ENCODE data around the gene KIF2C.

KIF2C gene

GRCh38 chr1:44777547-44777946 is 37.9 kb downstream of the KIF2C start:
- Histone ChIP-seq H3K36me3 (ENCODE audit: control insufficient read depth, insufficient read depth, low read length, severe bottlenecking) (peaks cover 51% of the 10 kb centered on the region), H3K9ac (ENCODE audit: low read length) (peak overlapping the region; percentile 97), H3K4me1 (ENCODE audit: control insufficient read depth, insufficient read depth, low read length) (peaks cover 29% of the 10 kb centered on the region), H3K4me3 (ENCODE audit: low read length) (peak overlapping the region; percentile 89), H3K27me3 (replicated peaks; ENCODE audit: control insufficient read depth, insufficient read depth, low read length) (no peaks in the 10 kb centered on the region), H3K9me3 (ENCODE audit: control insufficient read depth, low read length) (no peaks in the 10 kb centered on the region)
- DNase-seq (ENCODE audit: low read depth) = no peak

DNA sequence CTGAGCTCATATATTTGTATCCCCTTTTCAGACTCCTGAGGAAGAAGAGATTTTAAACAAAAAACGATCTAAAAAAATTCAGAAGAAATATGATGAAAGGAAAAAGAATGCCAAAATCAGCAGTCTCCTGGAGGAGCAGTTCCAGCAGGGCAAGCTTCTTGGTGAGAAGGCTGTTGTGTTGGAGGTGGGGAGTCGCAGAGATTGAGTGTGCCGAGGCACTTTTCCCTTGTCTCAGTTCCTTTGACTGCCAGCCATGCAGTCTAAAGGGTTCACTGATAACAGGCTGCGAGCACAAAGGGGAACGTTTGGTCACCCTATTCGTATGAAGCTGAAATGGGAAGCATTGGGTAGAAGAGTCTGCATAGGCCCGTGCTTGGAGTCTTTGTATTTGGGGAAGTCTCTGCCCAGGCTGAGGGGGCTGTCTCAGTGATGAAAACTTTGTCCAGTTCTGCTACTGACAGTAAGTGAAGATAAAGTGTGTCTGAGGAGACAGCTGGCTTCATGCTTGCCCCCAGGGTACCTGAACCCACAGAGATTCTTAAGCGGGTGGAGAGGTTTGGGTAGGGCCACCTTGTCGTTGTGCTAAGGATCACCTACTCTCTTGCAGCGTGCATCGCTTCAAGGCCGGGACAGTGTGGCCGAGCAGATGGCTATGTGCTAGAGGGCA is 38.5 kb downstream of the KIF2C start:
- H3K9ac ChIP-seq (ENCODE audit: low read length) = peak overlapping the region; percentile 97
- H3K9me3 ChIP-seq (ENCODE audit: control insufficient read depth, low read length) = no peaks in the 10 kb centered on the region
- DNase-seq (ENCODE audit: low read depth) = no peak
- H3K36me3 ChIP-seq (ENCODE audit: control insufficient read depth, insufficient read depth, low read length, severe bottlenecking) = peaks cover 51% of the 10 kb centered on the region
- H3K4me1 ChIP-seq (ENCODE audit: control insufficient read depth, insufficient read depth, low read length) = peaks cover 29% of the 10 kb centered on the region
- peak overlapping the region; percentile 89 for H3K4me3 ChIP-seq (ENCODE audit: low read length)
- no peaks in the 10 kb centered on the region for H3K27me3 ChIP-seq (replicated peaks; ENCODE audit: control insufficient read depth, insufficient read depth, low read length)

DNA sequence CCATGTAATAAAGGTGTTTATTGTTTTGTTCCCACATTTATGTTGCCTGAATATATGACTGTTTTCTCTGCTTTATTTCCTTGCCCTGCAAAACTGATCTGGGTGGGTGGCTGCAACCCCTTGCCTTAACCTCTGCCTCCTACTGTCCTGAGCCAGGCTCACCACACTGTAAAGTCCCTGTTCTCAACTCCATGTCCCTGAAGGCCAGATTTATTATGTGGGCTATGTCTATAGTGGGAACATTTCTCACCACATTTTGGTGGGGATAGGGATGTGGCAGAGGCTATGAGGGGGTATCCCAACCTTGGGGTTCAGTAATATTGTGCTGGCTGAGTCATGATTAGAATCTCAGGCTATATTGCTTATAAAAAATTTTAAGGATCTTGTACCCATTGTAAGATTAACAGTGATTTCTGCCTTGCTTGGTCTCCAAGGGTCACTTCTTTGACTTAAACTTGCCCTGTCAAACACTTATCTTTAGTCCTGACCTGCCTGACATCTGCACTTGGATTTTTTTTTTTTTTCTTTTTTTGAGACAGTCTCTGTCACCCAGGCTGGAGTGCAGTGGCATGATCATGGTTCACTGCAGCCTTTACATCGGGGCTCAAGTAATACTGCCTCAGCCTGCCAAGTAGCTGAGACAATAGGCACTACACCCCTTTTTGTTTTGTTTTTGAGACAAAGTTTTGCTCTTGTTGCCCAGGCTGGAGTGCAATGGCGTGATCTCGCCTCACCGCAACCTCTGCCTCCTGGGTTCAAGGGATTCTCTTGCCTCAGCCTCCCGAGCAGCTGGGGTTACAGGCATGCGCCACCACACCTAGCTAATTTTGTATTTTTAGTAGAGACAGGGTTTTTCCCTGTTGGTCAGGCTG is 39.3 kb downstream of the KIF2C start:
- H3K36me3 ChIP-seq (ENCODE audit: control insufficient read depth, insufficient read depth, low read length, severe bottlenecking) = peaks cover 51% of the 10 kb centered on the region
- DNase-seq (ENCODE audit: low read depth) = no peak
- no peaks in the 10 kb centered on the region for H3K27me3 ChIP-seq (replicated peaks; ENCODE audit: control insufficient read depth, insufficient read depth, low read length)
- no peak overlapping the region for H3K4me3 ChIP-seq (ENCODE audit: low read length)
- no peaks in the 10 kb centered on the region for H3K9me3 ChIP-seq (ENCODE audit: control insufficient read depth, low read length)
- peak overlapping the region; percentile 97 for H3K9ac ChIP-seq (ENCODE audit: low read length)
- H3K4me1 ChIP-seq (ENCODE audit: control insufficient read depth, insufficient read depth, low read length) = peaks cover 33% of the 10 kb centered on the region

GRCh38 chr1:44780583-44781121 is 41.0 kb downstream of the KIF2C start:
- Histone ChIP-seq H3K9me3 (ENCODE audit: control insufficient read depth, low read length) (no peaks in the 10 kb centered on the region), H3K9ac (ENCODE audit: low read length) (no peak overlapping the region), H3K27me3 (replicated peaks; ENCODE audit: control insufficient read depth, insufficient read depth, low read length) (no peaks in the 10 kb centered on the region), H3K36me3 (ENCODE audit: control insufficient read depth, insufficient read depth, low read length, severe bottlenecking) (peaks cover 51% of the 10 kb centered on the region), H3K4me1 (ENCODE audit: control insufficient read depth, insufficient read depth, low read length) (peaks cover 27% of the 10 kb centered on the region), H3K4me3 (ENCODE audit: low read length) (no peak overlapping the region)
- no peak for DNase-seq (ENCODE audit: low read depth)

GRCh38 chr1:44783697-44784093 is 44.1 kb downstream of the KIF2C start:
- H3K9me3 ChIP-seq (ENCODE audit: control insufficient read depth, low read length) = no peaks in the 10 kb centered on the region
- H3K4me1 ChIP-seq (ENCODE audit: control insufficient read depth, insufficient read depth, low read length) = peaks cover 12% of the 10 kb centered on the region
- peaks cover 27% of the 10 kb centered on the region for H3K36me3 ChIP-seq (ENCODE audit: control insufficient read depth, insufficient read depth, low read length, severe bottlenecking)
- no peak overlapping the region for H3K4me3 ChIP-seq (ENCODE audit: low read length)
- DNase-seq (ENCODE audit: low read depth) = no peak
- H3K27me3 ChIP-seq (replicated peaks; ENCODE audit: control insufficient read depth, insufficient read depth, low read length) = no peaks in the 10 kb centered on the region
- peak overlapping the region; percentile 21 for H3K9ac ChIP-seq (ENCODE audit: low read length)

- Histone ChIP-seq H3K36me3 (ENCODE audit: control insufficient read depth, insufficient read depth, low read length, severe bottlenecking) (peaks cover 21% of the 10 kb centered on the region), H3K27me3 (replicated peaks; ENCODE audit: control insufficient read depth, insufficient read depth, low read length) (no peaks in the 10 kb centered on the region), H3K4me1 (ENCODE audit: control insufficient read depth, insufficient read depth, low read length) (peaks cover 12% of the 10 kb centered on the region), H3K9me3 (ENCODE audit: control insufficient read depth, low read length) (no peaks in the 10 kb centered on the region), H3K9ac (ENCODE audit: low read length) (peak overlapping the region; percentile 21), H3K4me3 (ENCODE audit: low read length) (no peak overlapping the region)
- no peak for DNase-seq (ENCODE audit: low read depth)
These were observed 44.7 kb downstream of the KIF2C start for GRCh38 chr1:44784094-44785028.

DNA sequence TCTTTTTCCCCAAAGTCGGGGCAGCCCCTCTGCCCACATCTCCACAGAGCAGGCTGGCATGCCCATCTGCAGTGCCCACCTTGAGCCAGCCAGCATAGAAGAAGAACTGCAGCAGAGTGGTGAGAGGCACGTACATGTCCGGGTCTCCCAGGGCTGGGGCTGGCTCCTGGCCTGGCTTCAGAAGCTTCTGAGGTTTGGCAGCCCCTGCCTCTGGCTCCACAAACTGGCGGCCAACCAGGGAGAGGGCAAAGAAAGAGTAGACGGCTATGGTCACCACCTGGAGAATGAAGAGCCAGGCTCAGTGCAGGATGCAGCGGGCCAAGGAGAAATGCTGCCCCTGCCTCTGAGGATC is 45.4 kb downstream of the KIF2C start:
- H3K36me3 ChIP-seq (ENCODE audit: control insufficient read depth, insufficient read depth, low read length, severe bottlenecking) = peaks cover 15% of the 10 kb centered on the region
- no peak overlapping the region for H3K9ac ChIP-seq (ENCODE audit: low read length)
- DNase-seq (ENCODE audit: low read depth) = no peak
- H3K9me3 ChIP-seq (ENCODE audit: control insufficient read depth, low read length) = no peaks in the 10 kb centered on the region
- H3K4me1 ChIP-seq (ENCODE audit: control insufficient read depth, insufficient read depth, low read length) = peaks cover 12% of the 10 kb centered on the region
- H3K4me3 ChIP-seq (ENCODE audit: low read length) = no peak overlapping the region
- H3K27me3 ChIP-seq (replicated peaks; ENCODE audit: control insufficient read depth, insufficient read depth, low read length) = no peaks in the 10 kb centered on the region

- peaks cover 9% of the 10 kb centered on the region for H3K36me3 ChIP-seq (ENCODE audit: control insufficient read depth, insufficient read depth, low read length, severe bottlenecking)
- no peaks in the 10 kb centered on the region for H3K27me3 ChIP-seq (replicated peaks; ENCODE audit: control insufficient read depth, insufficient read depth, low read length)
- no peak overlapping the region for H3K9ac ChIP-seq (ENCODE audit: low read length)
- no peak for DNase-seq (ENCODE audit: low read depth)
- peak overlapping the region; percentile 69 for H3K4me3 ChIP-seq (ENCODE audit: low read length)
- peaks cover 12% of the 10 kb centered on the region for H3K4me1 ChIP-seq (ENCODE audit: control insufficient read depth, insufficient read depth, low read length)
- no peaks in the 10 kb centered on the region for H3K9me3 ChIP-seq (ENCODE audit: control insufficient read depth, low read length)
These were observed 46.0 kb downstream of the KIF2C start for GRCh38 chr1:44785501-44786137.

DNA sequence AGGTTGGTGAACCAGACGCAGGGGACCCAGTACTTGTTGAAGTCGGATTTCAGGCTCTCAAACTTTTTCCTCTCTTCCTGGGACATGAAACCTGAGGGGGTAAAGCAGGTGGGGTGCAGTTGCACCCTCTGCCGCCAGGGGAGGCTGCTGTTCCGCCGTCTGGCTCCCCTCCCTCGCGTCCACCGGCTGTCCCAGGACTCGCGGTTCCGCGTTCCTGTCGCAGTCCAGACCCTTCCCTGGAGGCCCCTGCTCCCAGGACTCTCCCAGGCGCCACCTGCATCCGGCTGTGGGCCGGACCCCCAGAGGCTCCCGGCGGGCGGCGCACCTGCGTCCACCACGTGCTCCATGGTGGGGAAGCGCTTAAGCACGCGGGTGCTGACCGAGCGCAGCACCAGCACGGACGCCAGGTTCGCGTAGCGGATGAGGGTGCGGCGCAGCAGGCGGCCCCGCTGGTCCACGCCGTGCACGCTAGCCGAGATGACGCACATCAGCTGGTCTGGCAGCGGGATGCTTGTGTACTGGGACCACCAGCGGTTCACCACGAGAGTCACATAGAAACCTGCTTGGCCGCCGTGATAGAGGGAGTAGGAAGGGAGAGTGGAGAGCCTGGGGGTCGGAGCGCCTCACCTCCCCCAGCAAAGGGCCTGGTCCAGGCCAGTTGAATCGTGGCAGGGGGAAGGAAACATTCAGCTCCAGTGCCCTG is 46.7 kb downstream of the KIF2C start:
- Histone ChIP-seq H3K36me3 (ENCODE audit: control insufficient read depth, insufficient read depth, low read length, severe bottlenecking) (peaks cover 3% of the 10 kb centered on the region), H3K27me3 (replicated peaks; ENCODE audit: control insufficient read depth, insufficient read depth, low read length) (no peaks in the 10 kb centered on the region), H3K4me1 (ENCODE audit: control insufficient read depth, insufficient read depth, low read length) (peaks cover 12% of the 10 kb centered on the region), H3K9ac (ENCODE audit: low read length) (peak overlapping the region; percentile 27), H3K9me3 (ENCODE audit: control insufficient read depth, low read length) (no peaks in the 10 kb centered on the region), H3K4me3 (ENCODE audit: low read length) (peak overlapping the region; percentile 69)
- DNase-seq (ENCODE audit: low read depth) = peak; percentile 70

- no peaks in the 10 kb centered on the region for H3K36me3 ChIP-seq (ENCODE audit: control insufficient read depth, insufficient read depth, low read length, severe bottlenecking)
- H3K4me3 ChIP-seq (ENCODE audit: low read length) = no peak overlapping the region
- H3K27me3 ChIP-seq (replicated peaks; ENCODE audit: control insufficient read depth, insufficient read depth, low read length) = no peaks in the 10 kb centered on the region
- DNase-seq (ENCODE audit: low read depth) = no peak
- peaks cover 12% of the 10 kb centered on the region for H3K4me1 ChIP-seq (ENCODE audit: control insufficient read depth, insufficient read depth, low read length)
- H3K9me3 ChIP-seq (ENCODE audit: control insufficient read depth, low read length) = no peaks in the 10 kb centered on the region
- no peak overlapping the region for H3K9ac ChIP-seq (ENCODE audit: low read length)
These were observed 47.3 kb downstream of the KIF2C start for GRCh38 chr1:44786841-44787426.
